GM06990 (cell line): Measurements from ENCODE around the gene KLHL22.
A peak's percentile ranks its signal among the peaks of the same experiment; 100 is the strongest.
"Not testable (repeated sequence)": the region's sequence is repeated elsewhere in the genome, so short reads cannot be mapped to it uniquely, and the experiment has no call there.

ENCODE experiments used
- DNase-seq: peaks from one replicate; pipeline ENCODE4 v3.0.0-alpha.2; 2011; ENCODE audit not compliant: insufficient read length; ENCODE audit errors: extremely low read depth
- H3K27me3 ChIP-seq: replicated peaks from 2 replicates; pipeline ENCODE4 v1.6.0; 2011; ENCODE audit warnings: low read length; ENCODE audit not compliant: control insufficient read depth, insufficient read depth
- H3K36me3 ChIP-seq: 2 replicates; pipeline ENCODE4 v1.5.1; 2011; ENCODE audit warnings: low read length; ENCODE audit not compliant: control insufficient read depth, insufficient read depth
- H3K4me3 ChIP-seq: replicated peaks from 2 replicates; pipeline ENCODE4 v1.5.1; 2011; ENCODE audit warnings: low read depth, mild to moderate bottlenecking, control low read depth, low read length
- CTCF ChIP-seq: IDR thresholded peaks from 2 replicates; pipeline ENCODE4 v1.5.1; 2011; ENCODE audit warnings: low read length, control low read depth, mild to moderate bottlenecking, inconsistent platforms; ENCODE audit not compliant: insufficient read depth, poor library complexity, severe bottlenecking

KLHL22 gene

GRCh38 chr22:20392983-20393704 is 102.5 kb downstream of the KLHL22 start:
- Histone ChIP-seq H3K27me3 (no peaks in the 10 kb centered on the region), H3K36me3 (no peaks in the 10 kb centered on the region), H3K4me3 (peak overlapping the region; percentile 77)
- TF ChIP-seq CTCF = no peak
- DNase-seq = no peak

GRCh38 chr22:20392365-20392881 is 103.2 kb downstream of the KLHL22 start:
- not testable (repeated sequence) for H3K4me3 ChIP-seq, H3K36me3 ChIP-seq, H3K27me3 ChIP-seq, DNase-seq
